Breast epithelium (tissue), 3 donors: Measurements from ENCODE around the gene PHC2.

Experiments used
- CTCF ChIP-seq, 3 donors: fragments of 450-650 bp; IDR thresholded peaks; one replicate each; pipeline ENCODE4 v1.5.1; 2016 to 2017; ENCODE audit warnings: antibody characterized with exemption in 3 of 3, mild to moderate bottlenecking in 3 of 3, moderate library complexity in 3 of 3
- POLR2A ChIP-seq: fragments of 450-650 bp; IDR thresholded peaks from one replicate; pipeline ENCODE4 v1.6.1; 2016; ENCODE audit warnings: antibody characterized with exemption, mild to moderate bottlenecking, moderate library complexity

GRCh38 chr1:33292726-33293340 is 138.1 kb downstream of the PHC2 start:
- no peak for TF ChIP-seq CTCF (IDR thresholded peaks at IDR 0.05)
- TF ChIP-seq POLR2A: no peak
